SK-N-SH (cell line): ENCODE measurements around the gene BAD.

ENCODE experiments used
- CTCF ChIP-seq: fragments of 200-600 bp; sonication (generic); IDR thresholded peaks from 2 replicates; pipeline ENCODE4 v1.6.1; 2017; ENCODE audit warnings: antibody characterized with exemption, mild to moderate bottlenecking, moderate library complexity
- EP300 ChIP-seq, 2 experiments: IDR thresholded peaks; 2 replicates each; pipeline versions ENCODE4 v1.4.0 to v1.6.1; 2012; ENCODE audit warnings: borderline replicate concordance in 1 of 2, low read depth in 1 of 2, low read length in 1 of 2
- GATA2 ChIP-seq: sonication (generic); formaldehyde crosslinking; IDR thresholded peaks from 2 replicates; pipeline ENCODE4 v1.5.0; 2020; ENCODE audit warnings: mild to moderate bottlenecking, missing genetic modification reagents
- NFIC ChIP-seq: IDR thresholded peaks from 2 replicates; pipeline ENCODE4 v1.4.0; 2012; ENCODE audit warnings: borderline replicate concordance
- PBX3 ChIP-seq: IDR thresholded peaks from 2 replicates; pipeline ENCODE4; 2012
- POLR2AphosphoS5 ChIP-seq: IDR thresholded peaks from 2 replicates; pipeline ENCODE4 v1.6.1; 2012; ENCODE audit warnings: low read depth, low read length
- RAD21 ChIP-seq: IDR thresholded peaks from 2 replicates; pipeline ENCODE4 v1.6.1; 2012; ENCODE audit warnings: mild to moderate bottlenecking, low read length
- REST ChIP-seq: IDR thresholded peaks from 2 replicates; pipeline ENCODE4 v1.6.1; 2012; ENCODE audit warnings: mild to moderate bottlenecking, low read depth, low read length, moderate library complexity
- SIN3A ChIP-seq: IDR thresholded peaks from 2 replicates; pipeline ENCODE4 v1.6.1; 2012; ENCODE audit warnings: low read depth, mild to moderate bottlenecking, low read length, moderate library complexity, borderline replicate concordance
- TCF12 ChIP-seq: IDR thresholded peaks from 2 replicates; pipeline ENCODE4 v1.4.0; 2012

- TF ChIP-seq EP300 (IDR thresholded peaks at IDR 0.05; ENCODE audit: borderline replicate concordance in 1 of 2, low read depth in 1 of 2, low read length in 1 of 2) (no peak), CTCF (no peak), SIN3A (no peak), GATA2 (CRISPR knock-in tag) (no peak), RAD21 (no peak), NFIC (no peak), POLR2AphosphoS5 (no peak), TCF12 (no peak), REST (no peak), PBX3 (no peak)
These were observed 32.8 kb downstream of the BAD start for GRCh38 chr11:64251753-64252002.
